Kidney (tissue), 14 donors: ENCODE data around the gene BCL10. TPM values are rescaled to one million over a fixed set of nuclear protein-coding genes. Genes with fewer than 3 reads are reported as not detected.
A peak's percentile ranks its signal among the peaks of the same experiment; 100 is the strongest.

Experiments used
- DNase-seq, 5 donors: peaks; one replicate each; pipeline ENCODE4 v3.0.0-alpha.2; 2013 to 2020
- FAIRE-seq: peaks from 2 replicates; lab custom pipeline; 2012; peaks lifted over from hg19 to GRCh38; lab: Jason Lieb, UNC
- H3K27ac ChIP-seq, 2 donors: one replicate each; pipeline ENCODE4 v1.7.0; 2013; ENCODE audit warnings: low read depth in 2 of 2, low read length in 2 of 2, inconsistent platforms in 1 of 2
- H3K27me3 ChIP-seq: one replicate; pipeline ENCODE4 v1.7.1; 2013; ENCODE audit warnings: low read length, inconsistent platforms; ENCODE audit not compliant: control insufficient read depth, insufficient read depth
- H3K36me3 ChIP-seq, 3 donors: one replicate each; pipeline versions ENCODE4 v1.7.0 to v1.7.1; 2013; ENCODE audit warnings: low read length in 3 of 3, control low read depth in 1 of 3, inconsistent platforms in 1 of 3; ENCODE audit not compliant: insufficient read depth in 3 of 3, control insufficient read depth in 2 of 3
- H3K4me1 ChIP-seq, 3 donors: one replicate each; pipeline versions ENCODE4 v1.7.0 to v1.7.1; 2013; ENCODE audit warnings: low read length in 3 of 3, inconsistent platforms in 1 of 3, low read depth in 1 of 3; ENCODE audit not compliant: control insufficient read depth in 2 of 3, insufficient read depth in 2 of 3
- H3K4me3 ChIP-seq, 3 donors: one replicate each; pipeline versions ENCODE4 v1.7.0 to v1.8.1; 2013; ENCODE audit warnings: low read length in 3 of 3, control low read depth in 1 of 3, inconsistent platforms in 1 of 3
- H3K9ac ChIP-seq, 3 donors: one replicate each; pipeline versions ENCODE4 v1.7.0 to v1.7.1; 2013; ENCODE audit warnings: low read length in 3 of 3, control low read depth in 1 of 3, inconsistent platforms in 1 of 3
- H3K9me3 ChIP-seq, 3 donors: one replicate each; pipeline versions ENCODE4 v1.7.0 to v1.7.1; 2013; ENCODE audit warnings: low read length in 3 of 3, control low read depth in 1 of 3, inconsistent platforms in 1 of 3; ENCODE audit not compliant: control insufficient read depth in 2 of 3, insufficient read depth in 1 of 3
- intact Hi-C: fragments of 100-400 bp; cut with DNase I; formaldehyde crosslinking; loops from one replicate; pipeline ENCODE4 v1.11.1; 2022
- polyA plus RNA-seq: library from polyadenylated mRNA; stranded (reverse); fragments of 350-450 nt; fragmentation: Illumina TruSeq; extraction: RNeasy Lipid Tissue Mini Kit (QIAGEN cat#74804); gene quantifications from one replicate; pipeline ENCODE4 v1.2.3, GENCODE V29; 2014; ENCODE audit warnings: low read depth, low replicate concordance; ENCODE audit not compliant: insufficient read depth
- total RNA-seq: library from RNA; stranded (reverse); fragmentation: NEBNext Ultra II Directional; extraction: Animal tissue kit (Norgen Biotek cat#: 25700); gene quantifications from one replicate; pipeline ENCODE4 v1.2.1, GENCODE V29; 2021
- TF ChIP-seq, protein P1 (sequence below): IDR thresholded peaks from 3 replicates; pipeline ENCODE4 v1.5.1; 2012; ENCODE audit warnings: mild to moderate bottlenecking, moderate library complexity, borderline replicate concordance; ENCODE audit not compliant: insufficient read depth; ENCODE audit errors: extremely low read depth
- donor health status: control.
- donor health status: control.
- donor health status: control.
- donor health status: control.
- donor health status: control.
- donor health status: DM: yes; HTN: yes; CAD: no.
- donor health status: Normal renal cell carcinoma (clear cell type).

BCL10 gene
- total and polyA plus RNA-seq, 2 donors from 2014 or later, result 7.8 to 27.1 TPM

DNA sequence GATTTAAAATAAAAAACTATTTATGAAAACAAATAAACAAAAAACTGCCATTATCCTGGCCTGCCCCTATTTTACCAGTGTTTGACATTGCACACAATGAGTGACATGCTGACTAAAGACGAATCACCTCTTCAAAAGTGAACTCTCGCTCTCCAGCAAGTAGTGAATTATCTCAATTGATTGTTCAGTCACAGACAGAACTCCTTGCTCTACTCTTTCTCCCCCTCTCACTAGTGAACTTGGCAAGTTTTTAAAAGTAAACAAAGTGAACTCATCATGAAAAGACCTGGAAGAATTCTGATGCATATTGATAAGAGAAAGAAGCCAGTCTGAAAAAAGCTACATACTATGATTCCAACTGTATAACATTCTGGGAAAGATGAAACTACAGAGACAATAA, 12.3 kb downstream of the BCL10 start:
- TF ChIP-seq, protein P1, sequence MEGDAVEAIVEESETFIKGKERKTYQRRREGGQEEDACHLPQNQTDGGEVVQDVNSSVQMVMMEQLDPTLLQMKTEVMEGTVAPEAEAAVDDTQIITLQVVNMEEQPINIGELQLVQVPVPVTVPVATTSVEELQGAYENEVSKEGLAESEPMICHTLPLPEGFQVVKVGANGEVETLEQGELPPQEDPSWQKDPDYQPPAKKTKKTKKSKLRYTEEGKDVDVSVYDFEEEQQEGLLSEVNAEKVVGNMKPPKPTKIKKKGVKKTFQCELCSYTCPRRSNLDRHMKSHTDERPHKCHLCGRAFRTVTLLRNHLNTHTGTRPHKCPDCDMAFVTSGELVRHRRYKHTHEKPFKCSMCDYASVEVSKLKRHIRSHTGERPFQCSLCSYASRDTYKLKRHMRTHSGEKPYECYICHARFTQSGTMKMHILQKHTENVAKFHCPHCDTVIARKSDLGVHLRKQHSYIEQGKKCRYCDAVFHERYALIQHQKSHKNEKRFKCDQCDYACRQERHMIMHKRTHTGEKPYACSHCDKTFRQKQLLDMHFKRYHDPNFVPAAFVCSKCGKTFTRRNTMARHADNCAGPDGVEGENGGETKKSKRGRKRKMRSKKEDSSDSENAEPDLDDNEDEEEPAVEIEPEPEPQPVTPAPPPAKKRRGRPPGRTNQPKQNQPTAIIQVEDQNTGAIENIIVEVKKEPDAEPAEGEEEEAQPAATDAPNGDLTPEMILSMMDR, result no peak
- H3K9me3 ChIP-seq, result no peaks in the 10 kb centered on the region
- no peak overlapping the region for H3K9ac ChIP-seq
- FAIRE-seq (no peak), DNase-seq (no peak)
- intact Hi-C loops, result no loop called here
- H3K4me3 ChIP-seq, result no peak overlapping the region
- peaks cover 0 to 12% (median 0%) of the 10 kb centered on the region in 3 donors for H3K36me3 ChIP-seq
- H3K27ac ChIP-seq, result no peak overlapping the region
- no peaks in the 10 kb centered on the region for H3K27me3 ChIP-seq
- H3K4me1 ChIP-seq, result peaks cover 0 to 11% (median 3%) of the 10 kb centered on the region in 3 donors

DNA sequence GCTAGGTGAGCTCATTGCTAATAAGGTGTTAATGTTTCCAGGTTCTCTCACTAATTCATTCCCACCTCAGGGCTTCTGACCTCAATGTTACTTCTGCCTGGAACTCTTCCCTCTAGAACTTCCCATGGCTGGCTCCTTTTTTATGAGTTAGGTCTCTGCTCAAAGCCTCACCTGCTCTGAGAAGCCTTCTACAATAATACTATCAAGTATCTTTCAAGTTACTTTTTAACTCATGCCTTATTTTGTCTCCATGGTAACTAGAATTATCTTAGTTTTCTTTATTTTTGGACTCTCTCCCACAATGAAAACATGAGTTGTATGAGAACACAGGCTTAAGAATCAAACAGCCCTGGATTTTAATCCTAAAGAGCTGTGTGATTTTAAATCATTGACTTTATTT, 13.4 kb downstream of the BCL10 start:
- DNase-seq (no peak), FAIRE-seq (no peak)
- Histone ChIP-seq H3K36me3 (peaks cover 0 to 7% (median 2%) of the 10 kb centered on the region in 3 donors), H3K27ac (no peak overlapping the region), H3K9ac (no peak overlapping the region), H3K4me3 (no peak overlapping the region), H3K4me1 (peaks cover 0 to 6% (median 3%) of the 10 kb centered on the region in 3 donors), H3K9me3 (no peaks in the 10 kb centered on the region), H3K27me3 (no peaks in the 10 kb centered on the region)
- intact Hi-C loops, result no loop called here
- TF ChIP-seq, protein P1, result no peak

DNA sequence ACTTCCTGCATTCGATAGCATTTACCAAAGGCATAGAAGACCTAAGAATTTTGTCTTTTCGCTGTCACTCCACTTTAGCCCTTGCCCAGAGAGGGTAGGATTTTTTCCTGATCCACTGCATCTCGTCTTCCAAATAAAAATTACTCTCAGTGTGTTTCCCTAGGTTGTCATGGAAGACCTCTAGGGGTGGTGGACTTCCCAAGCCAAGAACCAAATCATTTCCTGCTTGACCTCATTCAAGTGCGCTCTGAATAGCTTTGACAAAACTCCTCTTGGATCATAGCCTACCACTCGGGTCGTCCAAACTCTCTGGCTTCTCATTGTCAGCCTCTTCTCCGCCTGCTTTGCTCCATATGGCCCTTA, 16.5 kb downstream of the BCL10 start:
- H3K4me3 ChIP-seq, result peak overlapping the region; percentile 63 to 92 (median 64)
- DNase-seq (no peak), FAIRE-seq (no peak)
- H3K36me3 ChIP-seq, result peaks cover 3 to 8% (median 5%) of the 10 kb centered on the region in 3 donors
- H3K27me3 ChIP-seq, result no peaks in the 10 kb centered on the region
- H3K9me3 ChIP-seq, result no peaks in the 10 kb centered on the region
- intact Hi-C loops, result loop anchor here (5.0 kb wide), 1 partner anchor 153 kb away; no protein-coding TSS in a partner anchor
- H3K27ac ChIP-seq, result peak overlapping the region; percentile 63 to 66
- TF ChIP-seq, protein P1, result no peak
- H3K4me1 ChIP-seq, result peaks cover 0 to 14% (median 6%) of the 10 kb centered on the region in 3 donors
- peak overlapping the region in 2 of 3 donors; percentile 50 to 67 for H3K9ac ChIP-seq
